HuH-7 (cell line): ENCODE results near the gene CLEC4A.
"Not testable (repeated sequence)": the region's sequence is repeated elsewhere in the genome, so short reads cannot be mapped to it uniquely, and the experiment has no call there.

Experiments
- DNase-seq: peaks from one replicate; pipeline ENCODE4 v3.0.0; 2011; ENCODE audit warnings: low spot score

CLEC4A gene

GRCh38 chr12:8134398-8134930, 11.0 kb downstream of the CLEC4A start:
- DNase-seq, result not testable (repeated sequence)

GRCh38 chr12:8141647-8142046, 18.2 kb downstream of the CLEC4A start:
- not testable (repeated sequence) for DNase-seq

DNA sequence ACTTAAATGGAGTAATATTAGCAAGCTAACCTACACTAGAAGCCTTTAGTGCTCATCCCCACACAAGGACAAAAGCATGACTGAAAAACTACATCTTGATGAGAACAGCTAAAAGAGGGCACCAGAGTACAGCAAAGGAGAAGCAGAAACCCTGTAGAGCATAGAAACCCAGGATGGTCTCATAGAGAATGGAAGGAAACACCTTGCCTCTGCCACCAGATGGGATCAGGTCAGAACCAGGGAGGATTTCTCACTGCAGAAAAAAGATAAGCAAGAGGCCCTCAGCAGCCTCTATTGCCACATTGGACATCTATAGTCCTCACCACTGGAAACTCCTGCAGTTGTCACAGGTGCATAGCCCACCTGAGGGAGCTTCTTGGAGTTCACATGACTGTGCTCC, 19.8 kb downstream of the CLEC4A start:
- no peak for DNase-seq

- DNase-seq, result no peak
Measured at GRCh38 chr12:8145754-8146441, 22.5 kb downstream of the CLEC4A start.

- no peak for DNase-seq
Measured at GRCh38 chr12:8146442-8146771, 23.0 kb downstream of the CLEC4A start.

- DNase-seq, result no peak
Measured at GRCh38 chr12:8154526-8154925, 31.1 kb downstream of the CLEC4A start.

DNA sequence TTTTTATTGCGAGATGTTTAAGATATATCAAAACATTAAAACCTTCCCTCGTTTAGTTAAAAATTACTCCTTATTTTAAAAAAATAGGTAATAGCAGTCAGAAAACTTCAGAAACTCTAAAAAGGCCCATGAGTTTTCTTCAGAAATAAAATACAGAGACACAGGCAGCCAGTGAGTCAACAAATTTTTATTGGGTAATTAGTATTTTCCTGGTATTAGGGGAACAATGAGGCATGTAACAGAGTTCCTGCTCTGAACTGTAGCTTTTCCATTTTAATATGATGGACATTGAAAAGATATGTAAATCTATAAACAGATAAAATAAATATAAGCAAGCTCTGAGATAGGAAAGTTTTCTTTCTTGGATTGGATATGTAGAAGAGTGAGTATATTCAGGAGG, 33.0 kb downstream of the CLEC4A start:
- DNase-seq, result no peak

DNA sequence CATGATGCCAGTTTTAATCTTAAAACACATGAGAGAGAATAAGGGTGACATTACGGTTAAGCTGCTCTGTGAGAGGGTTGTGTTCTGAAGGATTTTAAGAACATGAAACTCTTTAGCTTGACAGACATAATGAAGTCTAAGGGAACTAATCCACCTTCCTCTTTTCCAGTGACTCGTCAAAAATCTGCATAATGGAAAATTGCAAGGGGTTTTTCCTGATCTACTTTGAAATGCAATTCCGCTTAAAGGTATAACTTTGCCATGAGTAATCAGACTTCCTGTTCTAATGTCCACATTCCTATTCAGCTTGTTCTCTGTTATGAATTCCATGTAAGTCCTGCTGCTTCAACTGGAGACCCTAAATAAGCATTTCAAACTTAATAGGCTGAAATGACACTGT, 33.4 kb downstream of the CLEC4A start, which contains the start of gene ZNF705A:
Gene ZNF705A, plus strand, starts transcription at position 171 of the 400 bp plus-strand sequence. CDS start 15,611 bp downstream, outside the sequence.
- no peak for DNase-seq

- no peak for DNase-seq
Measured at GRCh38 chr12:8157484-8158198, 34.2 kb downstream of the CLEC4A start.

GRCh38 chr12:8172911-8173310, 49.5 kb downstream of the CLEC4A start:
- DNase-seq, result not testable (repeated sequence)

DNA sequence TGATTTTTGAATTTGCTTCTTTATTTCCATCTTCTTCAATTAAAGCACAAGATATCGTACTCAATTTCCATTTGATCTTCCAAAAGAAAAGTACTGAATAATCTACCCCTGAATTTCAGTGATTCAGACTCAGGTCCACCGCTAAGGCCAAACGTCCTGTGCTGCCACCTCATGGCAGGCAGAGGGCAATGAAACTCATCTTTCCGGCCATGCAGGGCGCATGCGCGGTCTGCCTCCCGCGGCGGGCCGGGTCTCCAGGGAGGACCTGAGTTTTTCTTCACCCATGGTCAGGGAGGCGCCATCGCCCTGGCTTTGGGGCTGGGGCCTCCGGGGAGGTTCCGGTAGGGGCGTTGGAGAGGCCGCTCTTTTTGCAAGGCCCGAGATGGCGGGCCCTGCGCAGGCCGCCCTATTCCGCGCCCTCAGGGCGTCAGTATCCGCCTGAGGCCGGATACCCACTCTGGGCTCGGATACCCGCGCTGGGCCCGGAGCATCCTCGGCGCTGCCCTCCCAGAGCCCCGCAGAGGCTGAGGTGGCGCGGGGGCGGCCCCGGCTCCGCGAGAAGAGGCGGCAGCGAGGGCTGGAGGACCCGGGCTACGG, 56.7 kb downstream of the CLEC4A start:
- peak; percentile 63 for DNase-seq

GRCh38 chr12:8181271-8181670, 57.9 kb downstream of the CLEC4A start:
- DNase-seq, result not testable (repeated sequence)

GRCh38 chr12:8182923-8183322, 59.5 kb downstream of the CLEC4A start:
- not testable (repeated sequence) for DNase-seq

DNA sequence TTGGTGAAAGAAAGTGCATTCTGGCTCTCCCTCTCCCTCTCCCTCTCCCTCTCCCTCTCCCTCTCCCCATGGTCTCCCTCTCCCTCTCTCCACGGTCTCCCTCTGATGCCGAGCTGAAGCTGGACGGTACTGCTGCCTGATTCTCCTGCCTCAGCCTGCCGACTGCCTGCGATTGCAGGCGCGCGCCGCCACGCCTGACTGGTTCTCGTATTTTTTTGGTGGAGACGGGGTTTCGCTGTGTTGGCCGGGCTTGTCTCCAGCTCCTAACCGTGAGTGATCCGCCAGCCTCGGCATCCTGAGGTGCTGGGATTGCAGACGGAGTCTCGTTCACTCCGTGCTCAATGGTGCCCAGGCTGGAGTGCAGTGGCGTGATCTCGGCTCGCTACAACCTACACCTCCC, 59.9 kb downstream of the CLEC4A start:
- DNase-seq, result not testable (repeated sequence)

- not testable (repeated sequence) for DNase-seq
Measured at GRCh38 chr12:8184206-8184605, 60.8 kb downstream of the CLEC4A start.

- DNase-seq, result not testable (repeated sequence)
Measured at GRCh38 chr12:8188088-8188487, 64.7 kb downstream of the CLEC4A start.
